Vagina (tissue), 2 donors: ENCODE data around the gene TNFAIP3.

ENCODE experiments used
- POLR2A ChIP-seq, 2 donors: fragments of 450-650 bp; IDR thresholded peaks; one replicate each; pipeline ENCODE4 v1.6.1; 2017; ENCODE audit warnings: antibody characterized with exemption in 2 of 2, mild to moderate bottlenecking in 2 of 2, moderate library complexity in 2 of 2
- TF ChIP-seq, protein P1 (sequence below), 3 experiments: fragments of 450-650 bp in 2 of 3; fragments of 200-600 bp in 1 of 3; sonication (generic) in 1 of 3; IDR thresholded peaks; one replicate each; pipeline ENCODE4 v1.5.1; 2017 to 2019; ENCODE audit warnings: antibody characterized with exemption in 3 of 3, mild to moderate bottlenecking in 2 of 3, moderate library complexity in 2 of 3

DNA sequence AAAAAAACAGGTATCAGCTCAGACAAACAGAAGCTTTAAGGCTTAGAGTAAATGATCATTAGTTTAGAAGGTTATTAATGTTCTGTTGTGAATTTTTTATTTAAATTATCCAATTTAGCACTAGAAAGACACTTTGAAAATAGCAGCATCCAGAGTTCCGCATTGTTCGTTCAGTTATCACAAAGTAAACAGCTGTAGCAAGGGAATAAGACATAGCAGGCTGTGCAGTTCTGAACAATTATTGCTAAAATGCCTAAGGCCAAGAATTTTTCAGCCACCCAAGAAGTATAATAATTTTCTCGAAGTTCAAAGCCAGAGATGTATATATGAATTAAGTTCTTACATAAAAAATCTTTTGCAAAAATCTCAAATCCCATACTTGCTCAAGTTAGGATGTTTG lies 8.0 kb upstream of the TNFAIP3 start:
- TF ChIP-seq, protein P1, sequence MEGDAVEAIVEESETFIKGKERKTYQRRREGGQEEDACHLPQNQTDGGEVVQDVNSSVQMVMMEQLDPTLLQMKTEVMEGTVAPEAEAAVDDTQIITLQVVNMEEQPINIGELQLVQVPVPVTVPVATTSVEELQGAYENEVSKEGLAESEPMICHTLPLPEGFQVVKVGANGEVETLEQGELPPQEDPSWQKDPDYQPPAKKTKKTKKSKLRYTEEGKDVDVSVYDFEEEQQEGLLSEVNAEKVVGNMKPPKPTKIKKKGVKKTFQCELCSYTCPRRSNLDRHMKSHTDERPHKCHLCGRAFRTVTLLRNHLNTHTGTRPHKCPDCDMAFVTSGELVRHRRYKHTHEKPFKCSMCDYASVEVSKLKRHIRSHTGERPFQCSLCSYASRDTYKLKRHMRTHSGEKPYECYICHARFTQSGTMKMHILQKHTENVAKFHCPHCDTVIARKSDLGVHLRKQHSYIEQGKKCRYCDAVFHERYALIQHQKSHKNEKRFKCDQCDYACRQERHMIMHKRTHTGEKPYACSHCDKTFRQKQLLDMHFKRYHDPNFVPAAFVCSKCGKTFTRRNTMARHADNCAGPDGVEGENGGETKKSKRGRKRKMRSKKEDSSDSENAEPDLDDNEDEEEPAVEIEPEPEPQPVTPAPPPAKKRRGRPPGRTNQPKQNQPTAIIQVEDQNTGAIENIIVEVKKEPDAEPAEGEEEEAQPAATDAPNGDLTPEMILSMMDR (IDR thresholded peaks at IDR 0.05), result no peak
- no peak for TF ChIP-seq POLR2A (IDR thresholded peaks at IDR 0.05)
